HPDE6-E6E7 (cell line): ENCODE data around the gene SUSD3.

Experiments
- DNase-seq: peaks from one replicate; pipeline ENCODE4 v3.0.0; 2011; ENCODE audit warnings: missing footprints; ENCODE audit errors: extremely low spot score

Gene SUSD3

GRCh38 chr9:93052791-93053540, 5.5 kb upstream of the SUSD3 start:
- DNase-seq, result no peak

GRCh38 chr9:93053781-93054331, 4.6 kb upstream of the SUSD3 start:
- DNase-seq, result no peak

- no peak for DNase-seq
These were observed 3.5 kb upstream of the SUSD3 start for GRCh38 chr9:93054758-93055704.

GRCh38 chr9:93057042-93057702, 1.3 kb upstream of the SUSD3 start:
- DNase-seq, result no peak

GRCh38 chr9:93057703-93058354, 672 bp upstream of the SUSD3 start:
- DNase-seq, result no peak

- DNase-seq, result no peak
These were observed 662 bp downstream of the SUSD3 start for GRCh38 chr9:93059011-93059714.

GRCh38 chr9:93059715-93060578, 1.4 kb downstream of the SUSD3 start:
- no peak for DNase-seq

- DNase-seq, result no peak
These were observed 2.3 kb downstream of the SUSD3 start for GRCh38 chr9:93060746-93061259.

- no peak for DNase-seq
These were observed 2.8 kb downstream of the SUSD3 start for GRCh38 chr9:93061260-93061751.

GRCh38 chr9:93061791-93062763, 3.6 kb downstream of the SUSD3 start:
- no peak for DNase-seq

GRCh38 chr9:93064392-93065134, 6.1 kb downstream of the SUSD3 start:
- no peak for DNase-seq

- no peak for DNase-seq
These were observed 6.7 kb downstream of the SUSD3 start for GRCh38 chr9:93065135-93065720.

GRCh38 chr9:93066978-93067603, 8.6 kb downstream of the SUSD3 start:
- no peak for DNase-seq

GRCh38 chr9:93068956-93069355, 10.5 kb downstream of the SUSD3 start:
- DNase-seq, result no peak

- DNase-seq, result no peak
These were observed 13.0 kb downstream of the SUSD3 start for GRCh38 chr9:93071464-93071863.

- DNase-seq, result no peak
These were observed 13.9 kb downstream of the SUSD3 start for GRCh38 chr9:93072383-93072795.
